Femur (tissue), 1 donor: ENCODE data around the gene NUDCD3.
"Not testable (repeated sequence)": the region's sequence is repeated elsewhere in the genome, so short reads cannot be mapped to it uniquely, and the experiment has no call there.

Experiments used
- DNase-seq: peaks from one replicate; pipeline ENCODE4 v3.0.0-alpha.2; 2017

The NUDCD3 gene

DNA sequence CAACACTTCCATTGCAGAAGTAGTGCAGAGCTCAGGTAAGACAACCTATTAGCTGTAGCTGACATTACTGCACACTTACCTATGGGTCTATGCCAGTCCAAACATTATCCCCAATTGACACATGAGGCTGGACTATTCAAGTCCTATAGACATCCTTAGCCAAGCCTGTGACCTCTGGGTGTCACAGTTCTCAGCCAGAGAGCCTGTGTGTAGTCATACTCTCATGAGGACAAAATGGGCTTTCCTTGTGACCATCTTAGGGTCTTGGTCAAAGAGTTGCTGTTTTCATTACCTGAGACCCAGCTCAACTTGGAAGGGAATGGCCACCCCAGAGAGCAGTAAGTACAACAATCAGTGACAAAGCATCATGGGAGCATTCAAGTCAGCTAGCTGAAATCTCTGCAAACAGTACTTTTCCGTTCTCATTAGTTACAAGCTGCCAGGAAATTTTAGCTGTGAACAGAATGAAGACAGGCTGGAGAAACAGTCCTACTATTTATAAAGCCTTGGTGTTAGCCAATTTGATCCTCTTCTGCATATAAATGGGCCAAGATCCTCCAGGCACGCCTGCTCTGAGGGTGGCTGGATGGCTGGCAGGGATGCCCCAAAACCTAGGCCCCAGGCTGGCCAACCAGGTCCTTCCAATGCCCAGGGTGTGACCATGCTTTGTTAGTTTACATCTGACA lies 44.3 kb downstream of the NUDCD3 start:
- no peak for DNase-seq

DNA sequence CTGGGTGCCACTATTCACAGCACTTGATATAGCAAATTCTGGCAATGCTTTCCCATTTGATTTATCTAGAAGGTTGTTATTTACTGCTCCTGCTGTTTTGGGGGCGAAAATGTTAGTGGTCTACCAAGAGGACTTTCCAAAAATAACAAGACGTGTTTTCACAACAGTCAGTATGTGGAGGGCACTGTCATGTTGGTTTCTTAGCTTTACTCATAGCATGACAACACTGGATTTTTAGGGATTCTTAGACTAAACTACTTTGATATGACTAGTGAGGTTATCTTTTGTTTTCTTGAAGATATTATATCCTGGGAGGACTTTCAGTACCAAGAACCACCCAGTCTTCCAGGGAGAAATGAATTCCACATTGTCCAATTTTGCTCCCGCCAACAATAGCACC lies 49.4 kb downstream of the NUDCD3 start:
- DNase-seq: no peak

DNA sequence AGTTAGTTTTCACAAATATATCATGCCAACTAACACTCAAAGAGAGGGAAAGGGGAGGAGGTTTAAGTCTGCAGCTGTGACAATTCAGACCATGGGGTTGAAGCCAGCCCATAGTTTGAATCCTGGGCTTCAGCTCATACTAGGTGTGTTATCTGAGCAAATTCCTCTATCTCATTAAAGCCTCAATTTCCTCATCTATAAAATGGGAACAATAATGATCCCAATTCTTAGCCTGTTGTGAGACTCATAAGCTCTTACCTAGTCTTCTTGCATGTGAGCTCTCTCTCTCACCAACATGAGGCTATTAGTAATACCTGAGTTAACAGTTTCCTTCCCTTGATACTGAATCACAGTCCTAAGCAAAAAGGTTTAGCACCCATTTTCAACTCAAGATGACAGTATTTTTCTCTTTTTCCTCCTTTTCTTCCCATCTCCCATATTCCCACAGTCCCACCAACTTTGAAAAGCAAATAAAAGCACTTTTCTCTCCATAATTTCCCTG lies 49.8 kb downstream of the NUDCD3 start:
- DNase-seq: no peak

DNA sequence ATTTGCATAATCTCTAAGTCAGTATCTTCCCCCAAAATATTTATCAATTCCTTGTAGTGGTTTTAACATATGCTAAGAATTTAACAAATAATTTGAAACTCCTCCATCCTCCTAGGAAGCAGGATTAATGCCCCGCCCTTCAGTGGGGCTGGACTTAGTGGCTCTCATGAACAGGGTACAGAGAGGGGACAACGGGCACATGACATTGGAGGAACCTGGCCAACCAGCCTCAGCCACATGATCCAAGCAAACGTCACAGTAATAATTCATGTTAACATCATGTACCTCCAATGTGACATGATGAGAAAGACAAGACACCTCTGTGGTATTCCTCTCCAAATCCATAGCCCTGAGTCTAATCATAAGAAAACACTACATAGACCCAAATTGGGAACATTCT lies 50.5 kb downstream of the NUDCD3 start:
- DNase-seq: no peak

DNA sequence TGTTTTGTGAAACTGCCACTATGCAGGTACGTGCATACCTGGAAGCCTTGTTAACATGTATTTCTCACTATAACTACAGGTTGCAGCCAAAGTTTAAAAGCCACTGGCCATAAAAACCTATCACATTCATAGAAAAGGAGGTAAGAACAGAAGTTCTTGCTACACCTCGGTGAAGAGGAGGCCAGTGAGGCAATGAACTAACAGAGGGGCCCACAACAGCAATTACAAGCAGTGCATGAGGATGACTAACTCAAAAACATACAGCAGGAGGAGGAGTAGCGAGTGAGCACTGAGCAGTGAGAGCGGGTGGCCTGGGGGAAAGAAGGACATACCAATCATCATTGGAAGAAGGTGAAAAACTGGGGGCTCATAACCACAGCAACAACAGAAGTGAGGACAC lies 51.6 kb downstream of the NUDCD3 start:
- DNase-seq: no peak

DNA sequence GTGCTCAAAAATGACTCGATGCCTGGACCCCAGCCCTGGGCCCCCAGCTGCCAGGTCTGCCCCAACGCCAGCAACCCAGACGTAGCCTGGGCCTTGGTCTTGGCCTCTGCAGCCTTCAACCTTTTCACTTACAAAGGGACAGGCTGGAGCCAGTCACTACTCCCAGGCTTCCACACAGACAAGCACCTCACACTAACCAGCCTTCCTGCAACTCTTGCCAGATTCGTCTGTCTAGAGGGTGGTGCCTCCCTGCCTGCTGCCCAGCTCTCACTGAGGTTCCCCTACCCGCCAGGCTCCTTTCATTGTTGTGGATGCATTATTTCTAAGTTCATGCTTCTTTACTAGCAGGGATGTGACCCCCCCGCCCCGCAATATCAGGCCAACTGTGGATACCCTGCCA lies 56.3 kb downstream of the NUDCD3 start:
- DNase-seq: no peak

DNA sequence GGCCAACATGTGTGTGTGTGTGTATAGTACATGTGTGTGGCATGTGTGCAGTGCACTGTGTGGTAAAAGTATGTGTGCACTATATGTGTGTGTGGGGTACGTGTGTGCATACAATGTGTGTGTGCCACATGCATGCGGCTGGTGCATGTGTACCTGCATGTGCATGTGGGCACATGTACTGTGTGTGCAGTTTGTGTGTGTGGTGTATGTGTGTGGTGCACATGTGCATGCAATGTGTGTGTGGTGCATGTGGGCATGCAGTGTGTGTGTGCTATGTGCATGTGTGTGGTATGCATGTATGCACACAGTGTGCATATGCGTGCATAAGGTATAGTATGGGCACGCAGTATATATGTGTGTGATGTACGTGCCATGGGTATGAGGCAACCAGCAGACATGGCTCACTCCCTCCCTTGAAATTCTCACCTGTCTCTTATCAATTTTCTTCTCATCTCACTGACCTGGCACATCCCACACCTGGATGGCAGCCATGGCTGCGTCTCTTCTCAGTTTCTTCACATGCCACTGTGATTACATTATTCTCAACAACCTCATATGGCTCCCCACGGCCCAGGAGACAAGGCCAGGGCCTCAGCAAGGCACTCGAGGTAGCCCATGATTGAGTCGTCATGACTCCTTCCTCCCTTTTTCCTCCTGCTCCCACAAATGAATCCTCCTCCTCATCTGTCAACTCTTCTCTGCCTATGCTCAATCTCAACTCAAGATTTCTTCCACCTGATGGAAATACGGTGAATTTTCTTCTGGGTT lies 57.0 kb downstream of the NUDCD3 start:
- no peak for DNase-seq

DNA sequence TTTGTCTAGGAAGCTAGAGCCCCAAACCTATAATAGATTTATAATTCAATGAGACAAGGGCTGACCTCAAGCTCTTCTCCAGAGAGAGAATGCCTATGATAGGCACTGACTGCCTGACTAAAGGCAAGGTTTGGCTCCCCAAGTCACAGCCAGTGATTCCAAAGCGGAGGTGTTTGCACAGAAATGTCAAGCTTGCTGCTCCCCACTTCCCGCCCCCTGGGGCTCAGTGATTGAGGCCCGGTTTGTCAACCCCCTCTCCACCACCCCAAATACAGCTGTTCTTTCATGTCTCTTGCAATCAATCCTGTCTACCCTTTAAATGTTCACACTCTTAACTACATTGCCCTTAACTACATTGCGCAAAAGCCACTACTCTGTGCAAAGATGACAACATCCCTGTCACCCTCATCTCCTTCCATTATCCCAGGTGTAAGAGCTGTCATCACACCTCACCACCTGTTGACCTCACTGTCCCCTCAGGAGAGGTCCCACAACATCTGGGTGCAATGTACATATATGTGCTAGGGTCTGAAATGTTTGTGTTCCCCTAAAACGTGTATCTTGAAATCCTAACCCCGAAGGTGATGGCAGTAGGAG lies 58.0 kb downstream of the NUDCD3 start:
- DNase-seq: no peak

DNA sequence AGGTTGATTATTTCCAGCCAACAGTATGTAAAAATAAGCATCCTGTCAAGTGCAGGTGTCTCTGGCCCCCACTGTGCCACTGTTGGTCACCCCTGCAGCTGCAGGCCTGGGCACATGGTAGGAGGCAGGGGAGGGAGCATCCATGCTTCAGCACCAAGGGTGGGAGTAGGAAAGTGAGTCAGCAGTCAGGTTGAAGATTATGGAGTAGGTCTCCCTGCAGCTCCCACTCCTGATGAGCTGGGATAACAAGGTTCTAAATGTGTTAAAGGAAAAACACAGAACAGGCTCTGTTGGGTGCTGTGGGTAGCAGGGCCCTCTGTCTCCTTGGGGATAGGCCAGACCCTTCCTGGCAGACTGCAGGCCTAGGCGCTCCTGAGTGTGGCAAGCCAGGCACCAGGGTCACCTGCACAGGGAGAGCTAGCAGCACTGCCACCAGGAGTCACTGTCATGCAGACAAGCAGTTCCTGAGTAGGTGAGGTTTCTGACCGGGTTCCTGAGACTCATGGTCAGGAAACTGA lies 59.3 kb downstream of the NUDCD3 start:
- no peak for DNase-seq

DNA sequence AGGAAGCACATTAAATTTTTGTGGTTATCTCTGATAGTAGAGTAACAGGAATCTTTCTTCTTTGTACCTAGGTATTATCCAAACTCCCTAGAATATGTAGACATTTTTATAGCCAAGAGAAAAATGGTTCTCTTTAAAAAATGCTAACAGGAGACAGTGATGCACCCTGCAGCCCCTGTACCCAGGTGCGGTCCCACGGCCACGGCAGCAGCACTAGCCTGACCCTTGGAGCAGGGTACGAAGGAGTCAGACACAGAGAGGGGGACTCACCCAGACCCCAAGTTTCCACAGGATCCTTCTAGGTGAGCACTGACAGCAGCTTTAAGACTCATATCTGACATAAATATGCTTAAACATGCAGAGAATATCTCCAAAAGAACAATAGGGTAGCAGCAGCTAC lies 60.4 kb downstream of the NUDCD3 start:
- no peak for DNase-seq

DNA sequence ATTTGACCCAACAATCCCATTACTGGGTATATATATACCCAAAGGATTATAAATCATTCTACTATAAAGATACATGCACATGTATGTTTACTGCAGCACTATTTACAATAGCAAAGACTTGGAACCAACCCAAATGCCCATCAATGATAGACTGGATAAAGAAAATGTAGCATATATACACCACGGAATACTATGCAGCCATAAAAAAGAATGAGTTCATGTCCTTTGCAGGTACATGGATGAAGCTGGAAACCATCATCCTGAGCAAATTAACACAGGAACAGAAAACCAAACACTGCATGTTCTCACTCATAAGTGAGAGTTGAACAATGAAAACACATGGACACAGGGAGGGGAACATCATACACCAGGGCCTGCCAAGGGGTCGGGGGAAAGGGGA lies 65.7 kb downstream of the NUDCD3 start:
- not testable (repeated sequence) for DNase-seq

DNA sequence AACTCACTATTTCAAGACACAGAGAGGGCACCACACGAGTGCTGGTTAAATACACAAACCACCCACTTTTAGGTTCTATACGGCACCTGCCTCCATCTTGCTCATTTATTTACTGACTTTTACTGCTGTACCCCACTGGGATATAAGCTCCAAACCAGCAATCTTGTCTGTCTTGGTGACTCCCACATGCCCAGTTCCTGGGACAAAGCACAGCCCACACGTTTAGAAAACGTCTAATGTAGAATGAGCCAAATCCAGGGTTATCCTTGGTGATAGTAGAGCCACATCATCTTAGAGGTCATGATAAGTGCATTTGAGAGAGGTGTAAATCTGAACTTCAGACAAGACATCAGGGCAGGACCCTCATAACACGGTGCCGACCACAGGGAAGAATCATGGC lies 73.5 kb downstream of the NUDCD3 start:
- DNase-seq: no peak

DNA sequence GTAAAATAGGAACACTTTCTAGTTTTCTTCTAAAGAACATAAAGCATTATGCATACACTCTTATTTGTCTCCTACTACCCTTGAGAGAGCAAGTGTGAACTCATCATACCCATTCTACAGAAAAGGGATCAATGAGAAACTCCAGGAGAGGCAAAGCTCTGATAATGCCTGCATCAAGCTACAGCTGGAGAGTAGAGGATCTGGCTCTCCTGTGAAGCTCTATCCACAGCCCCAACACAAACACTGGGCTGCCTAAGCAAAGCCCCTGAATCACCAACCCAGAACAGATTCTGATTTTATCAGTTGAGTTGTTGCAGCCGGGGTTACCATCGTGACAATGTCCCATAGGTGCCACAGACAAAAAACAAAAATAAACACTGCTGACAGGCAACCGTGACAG lies 74.9 kb downstream of the NUDCD3 start:
- DNase-seq: no peak

DNA sequence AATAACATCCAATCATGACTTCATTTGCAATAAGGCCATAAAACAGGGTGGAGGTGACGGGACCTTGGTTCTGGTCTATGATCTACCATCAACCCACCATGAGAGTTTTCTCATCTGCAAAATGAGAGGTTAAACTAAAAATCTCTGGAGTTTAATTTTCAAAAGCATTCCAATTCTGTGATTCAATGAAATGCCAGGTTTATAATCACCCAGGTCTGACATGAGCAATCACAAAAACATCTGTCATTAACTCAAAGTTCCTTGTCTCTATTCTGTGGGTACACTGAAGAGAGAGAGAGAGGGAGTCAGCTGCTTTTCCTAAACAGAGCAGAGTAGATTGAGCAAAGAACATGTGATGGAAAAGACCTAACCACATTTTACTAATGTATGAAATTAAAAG lies 75.4 kb downstream of the NUDCD3 start:
- no peak for DNase-seq

DNA sequence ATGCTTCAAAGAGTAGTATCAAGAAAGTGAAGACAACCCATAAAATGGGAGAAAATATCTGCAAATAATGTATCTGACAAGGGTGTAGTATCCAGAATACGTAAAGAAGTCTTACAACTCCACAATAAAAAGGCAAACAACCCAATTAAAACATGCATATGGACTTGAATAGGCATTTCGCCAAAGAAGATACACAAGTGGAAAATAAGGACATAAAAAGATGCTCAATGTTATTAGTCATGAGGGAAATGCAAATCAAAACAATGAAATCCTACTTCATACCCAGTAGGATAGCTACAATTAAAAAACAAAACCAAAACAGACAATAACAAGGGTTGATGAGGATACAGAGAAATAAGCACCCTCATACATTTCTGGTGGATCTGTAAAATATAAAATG lies 79.2 kb downstream of the NUDCD3 start:
- DNase-seq: no peak

DNA sequence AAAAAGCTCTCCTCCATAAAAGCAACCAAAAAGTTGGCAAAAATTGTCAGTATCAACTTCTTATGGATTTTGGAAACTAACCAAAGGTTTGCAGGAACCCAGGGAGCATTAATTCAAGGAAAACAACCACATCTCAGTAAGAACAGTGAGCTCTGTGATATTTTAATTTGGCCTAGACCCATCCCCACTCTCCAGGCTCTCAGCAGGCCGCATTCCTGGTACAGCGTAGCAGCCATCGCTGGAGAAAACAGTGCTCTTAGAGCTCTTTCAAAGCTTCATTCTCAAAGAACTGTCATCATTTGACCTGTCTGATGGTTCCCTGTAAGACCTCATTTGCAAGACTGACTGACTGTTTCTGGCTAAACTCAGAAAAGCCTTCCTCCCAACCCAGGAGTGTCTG lies 81.9 kb downstream of the NUDCD3 start:
- DNase-seq: no peak

DNA sequence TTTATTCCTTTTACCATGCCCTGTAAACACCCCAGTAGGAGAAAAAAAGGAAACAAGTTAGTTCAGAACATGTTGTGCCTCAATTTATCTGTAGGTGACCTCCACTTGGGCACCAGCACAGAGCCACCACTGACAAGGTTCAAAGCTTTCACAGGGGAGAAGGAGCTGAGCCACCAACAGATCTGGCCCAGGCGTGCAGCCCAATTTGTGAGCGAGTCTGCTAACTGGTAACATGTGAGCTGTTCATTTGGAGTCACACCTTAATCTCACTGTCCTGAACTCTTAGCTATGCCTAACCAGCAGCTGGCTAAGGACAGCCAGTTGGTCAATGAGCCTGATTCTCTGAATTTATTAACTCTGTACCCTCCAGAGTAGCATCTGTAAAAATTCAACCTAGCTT lies 86.7 kb downstream of the NUDCD3 start:
- DNase-seq: no peak

DNA sequence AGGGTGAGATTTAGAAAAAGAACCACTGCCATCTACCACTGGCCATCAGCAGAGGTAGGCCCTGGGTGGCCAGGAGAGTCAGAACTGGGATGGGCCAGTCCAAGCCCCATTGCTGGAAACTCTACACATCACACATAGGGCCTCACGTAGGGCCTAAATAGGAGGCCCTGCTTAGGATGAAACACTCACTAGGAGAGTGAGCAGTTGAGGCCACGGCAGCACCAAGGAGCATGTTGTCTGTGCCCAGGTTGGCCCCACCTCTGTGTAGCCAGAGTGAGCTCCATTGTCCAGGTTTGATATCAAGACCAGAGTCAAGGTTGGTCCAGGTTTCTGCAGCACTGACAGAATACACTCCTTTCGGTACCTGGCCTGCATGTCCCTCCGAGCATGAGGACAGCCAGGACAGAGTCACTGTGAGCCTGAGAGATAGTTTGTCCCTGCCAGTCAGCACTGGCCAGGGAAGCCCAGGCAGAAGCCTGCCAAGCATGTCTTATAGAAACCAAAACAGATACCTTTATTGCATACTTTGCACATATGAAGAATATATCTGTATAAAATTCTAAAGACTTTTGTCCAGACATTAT lies 87.2 kb downstream of the NUDCD3 start:
- DNase-seq: no peak

DNA sequence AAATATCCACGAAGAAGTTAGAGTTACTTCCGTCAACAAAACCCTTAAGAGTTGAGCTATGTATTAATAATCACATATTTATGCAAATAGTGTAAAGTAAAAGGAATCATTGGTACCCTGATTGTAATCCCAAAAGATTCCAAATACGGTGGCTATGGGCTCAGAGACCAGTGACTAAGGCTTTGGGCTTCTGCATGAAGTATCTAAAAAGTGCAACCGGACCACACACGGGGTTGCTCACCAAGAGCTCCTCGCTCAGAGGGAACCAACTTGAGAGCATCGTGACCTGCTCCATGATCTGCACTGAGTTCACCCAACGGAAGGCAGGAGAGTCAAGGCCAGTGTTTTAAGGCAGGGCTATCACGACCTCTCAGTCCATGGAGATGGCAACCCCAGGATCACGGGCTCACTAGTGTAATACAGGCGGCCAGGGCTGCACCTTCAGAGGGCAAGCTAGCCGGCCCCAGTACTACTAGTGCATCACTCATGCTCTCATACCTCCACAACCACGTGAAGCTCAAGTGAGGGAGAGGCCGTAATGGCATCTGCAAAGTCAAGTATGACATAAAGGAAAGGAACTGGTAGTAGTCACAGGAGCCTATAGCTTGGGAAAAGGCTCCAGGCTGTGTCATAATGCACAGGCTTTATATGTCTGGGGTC lies 87.9 kb downstream of the NUDCD3 start:
- DNase-seq: no peak

DNA sequence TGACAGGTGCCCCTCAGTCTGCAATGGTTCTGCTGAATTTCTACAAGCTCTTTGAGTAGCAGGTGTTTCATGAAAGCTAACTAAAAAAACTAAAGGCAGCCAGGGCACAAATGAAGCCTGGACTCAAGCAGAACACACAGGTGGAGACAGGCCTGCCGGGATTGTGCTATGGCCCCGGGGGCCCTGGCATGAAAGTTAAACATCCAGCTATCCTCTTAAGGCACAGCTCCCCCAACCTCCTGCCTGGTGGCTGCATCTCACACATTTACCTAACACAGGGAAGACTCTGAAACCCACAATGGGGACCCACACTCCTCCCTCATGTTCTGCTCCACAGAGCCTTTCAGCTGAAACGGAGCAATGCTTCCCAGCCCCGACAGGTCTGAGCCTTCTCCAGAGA lies 88.8 kb downstream of the NUDCD3 start:
- DNase-seq: no peak

DNA sequence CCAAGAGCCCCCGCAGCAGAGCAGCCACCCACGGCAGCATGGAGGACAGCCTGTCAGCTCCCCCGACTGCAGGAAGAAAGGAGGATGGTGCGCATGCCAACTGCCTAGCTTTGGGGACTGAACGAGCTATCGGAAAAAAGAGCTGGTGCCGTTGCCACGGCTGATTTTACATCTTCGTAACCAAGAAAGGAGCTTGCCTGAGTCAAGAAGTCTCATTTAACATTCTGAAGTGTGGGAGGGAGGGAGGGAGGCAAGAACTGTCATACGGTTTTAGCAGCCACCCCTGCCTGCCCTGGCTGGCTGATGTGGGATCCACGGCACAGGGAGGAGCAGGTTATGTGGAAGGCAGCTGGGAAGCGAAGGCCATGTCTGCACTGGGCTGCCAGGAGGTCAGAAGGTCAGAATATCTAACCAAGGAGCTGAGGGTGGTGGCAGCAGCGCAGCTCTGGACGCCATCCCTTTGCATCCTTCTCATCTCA lies 90.4 kb downstream of the NUDCD3 start:
- DNase-seq: no peak

DNA sequence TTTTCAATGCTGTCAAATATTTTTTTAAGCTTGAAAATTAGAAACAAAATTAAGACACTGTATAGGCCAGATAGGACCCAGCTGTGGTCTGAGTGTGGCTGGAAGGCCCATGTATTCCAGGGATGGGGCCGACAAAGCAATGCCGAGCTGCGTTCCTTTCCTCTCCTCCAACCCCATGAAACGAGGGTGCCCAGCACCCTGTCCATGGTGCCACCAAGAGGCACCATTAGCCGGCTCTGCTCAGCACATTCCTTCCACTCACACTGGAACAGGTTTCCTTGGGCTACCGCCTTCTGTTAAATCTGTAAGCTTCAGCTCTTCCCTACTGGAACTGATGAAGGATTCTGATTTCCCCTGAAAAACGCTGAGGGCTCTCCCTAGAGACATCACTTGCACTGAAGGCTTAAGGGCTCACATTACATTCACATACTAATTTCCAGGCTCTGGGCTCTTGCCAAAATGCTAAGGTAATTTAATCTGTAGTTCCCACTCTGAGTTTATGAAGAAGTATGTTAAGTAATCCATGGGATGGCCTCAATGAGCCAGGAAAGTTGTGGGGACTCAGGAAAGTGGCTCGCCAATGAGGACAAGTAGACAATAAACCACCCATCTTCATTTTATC lies 91.4 kb downstream of the NUDCD3 start:
- no peak for DNase-seq
